22Rv1 (cell line): ENCODE data around the gene ATG7.
A peak's percentile ranks its signal among the peaks of the same experiment; 100 is the strongest.

Source experiments
- H3K27ac ChIP-seq: fragments of 450-650 bp; 2 replicates; pipeline ENCODE4 v1.5.1; 2017
- CTCF ChIP-seq: fragments of 450-650 bp; IDR thresholded peaks from 2 replicates; pipeline ENCODE4 v1.5.1; 2017; ENCODE audit warnings: mild to moderate bottlenecking
- ZFX ChIP-seq: fragments of 450-650 bp; IDR thresholded peaks from 2 replicates; pipeline ENCODE4 v1.6.1; 2017; ENCODE audit warnings: antibody characterized with exemption, borderline replicate concordance

Gene ATG7

GRCh38 chr3:11538581-11538980 lies 266.4 kb downstream of the ATG7 start:
- TF ChIP-seq ZFX (no peak), CTCF (no peak)
- peak overlapping the region; percentile 59 for H3K27ac ChIP-seq

- TF ChIP-seq ZFX: no peak
- TF ChIP-seq CTCF: no peak
- peak overlapping the region; percentile 59 for H3K27ac ChIP-seq
These were observed 267.0 kb downstream of the ATG7 start for GRCh38 chr3:11539218-11539617.

- peak overlapping the region; percentile 59 for H3K27ac ChIP-seq
- TF ChIP-seq CTCF: peak; percentile 78
- no peak for TF ChIP-seq ZFX
These were observed 267.5 kb downstream of the ATG7 start for GRCh38 chr3:11539677-11540076.

- TF ChIP-seq ZFX (no peak), CTCF (no peak)
These were observed 269.4 kb downstream of the ATG7 start for GRCh38 chr3:11541321-11542303.

GRCh38 chr3:11542551-11542950 lies 270.4 kb downstream of the ATG7 start:
- TF ChIP-seq ZFX (no peak), CTCF (no peak)
- no peak overlapping the region for H3K27ac ChIP-seq

More at GRCh38 chr3:11541321-11542303, 269.4 kb downstream of the ATG7 start:
- no peak overlapping the region for H3K27ac ChIP-seq

GRCh38 chr3:11543141-11543947 lies 271.1 kb downstream of the ATG7 start:
- H3K27ac ChIP-seq: no peak overlapping the region
- TF ChIP-seq CTCF (no peak), ZFX (no peak)
